ENCODE results near the gene FADS2.

DNA sequence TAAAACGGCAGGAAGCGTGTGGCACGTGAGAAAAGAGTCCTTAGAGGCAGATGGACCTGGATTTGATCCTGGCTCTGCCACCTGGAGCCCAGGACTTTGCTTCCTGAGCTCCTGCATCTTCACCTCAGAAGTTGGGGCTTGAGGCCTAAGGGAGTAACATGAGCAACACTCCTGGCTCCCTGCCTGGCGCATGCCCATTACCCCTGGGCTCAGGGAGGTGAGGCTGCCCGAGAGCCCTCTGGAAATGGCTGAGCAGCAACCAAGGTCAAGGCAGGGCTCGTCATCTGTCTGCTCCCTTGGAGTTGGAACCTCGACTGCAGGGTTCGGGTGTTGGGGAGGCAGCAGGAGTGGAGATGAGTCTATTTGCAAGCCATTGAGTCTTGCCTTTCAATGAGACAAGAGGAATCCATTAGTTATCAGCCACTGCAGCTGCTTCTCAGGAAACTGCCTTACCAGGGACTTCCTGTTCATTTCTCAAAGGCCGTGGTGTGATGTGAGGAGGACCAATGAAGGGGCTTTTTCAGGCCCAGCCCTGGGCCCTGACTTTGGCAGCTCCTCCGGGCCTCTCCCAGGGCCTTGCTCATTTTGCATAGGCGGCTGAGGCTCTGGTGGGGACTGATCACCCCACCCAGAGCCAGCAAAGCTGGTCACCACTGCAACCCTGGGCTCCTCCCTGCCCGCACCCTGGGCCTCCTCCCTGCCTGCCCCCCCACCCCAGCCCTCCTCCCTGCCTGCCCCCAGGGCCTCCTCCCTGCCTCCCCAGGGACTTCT lies 6.4 kb downstream of the FADS2 start:
- peak; percentile 72 for TF ChIP-seq POLR2A (IDR thresholded peaks at IDR 0.05; ENCODE audit: low read depth, low read length)
- peak; percentile 88 for TF ChIP-seq POLR2AphosphoS5 (IDR thresholded peaks at IDR 0.05; ENCODE audit: low read depth, low read length)
- no peak for TF ChIP-seq TAF1 (IDR thresholded peaks at IDR 0.05; ENCODE audit: borderline replicate concordance, low read depth, low read length)

All from GM12892 (cell line).